NCI-H2171 (cell line): ENCODE data around the gene MGAM2.

Source experiments
- DNase-seq: peaks from one replicate; lab custom pipeline; 2025; lab: John Stamatoyannopoulos, UW

The MGAM2 gene

GRCh38 chr7:142120524-142120923, 9.0 kb downstream of the MGAM2 start:
- no peak for DNase-seq

GRCh38 chr7:142123184-142123583, 11.7 kb downstream of the MGAM2 start:
- DNase-seq, result no peak

- no peak for DNase-seq
Observed at GRCh38 chr7:142125256-142125955, 13.9 kb downstream of the MGAM2 start.

GRCh38 chr7:142130267-142130666, 18.7 kb downstream of the MGAM2 start:
- no peak for DNase-seq

- DNase-seq, result no peak
Observed at GRCh38 chr7:142131439-142132185, 20.1 kb downstream of the MGAM2 start.

GRCh38 chr7:142133731-142134148, 22.2 kb downstream of the MGAM2 start:
- DNase-seq, result no peak

GRCh38 chr7:142134909-142135308, 23.4 kb downstream of the MGAM2 start:
- no peak for DNase-seq

- DNase-seq, result no peak
Observed at GRCh38 chr7:142138996-142139395, 27.5 kb downstream of the MGAM2 start.

- DNase-seq, result no peak
Observed at GRCh38 chr7:142139597-142140400, 28.3 kb downstream of the MGAM2 start.

GRCh38 chr7:142140401-142140959, 29.0 kb downstream of the MGAM2 start:
- DNase-seq, result no peak

GRCh38 chr7:142142702-142143101, 31.2 kb downstream of the MGAM2 start:
- DNase-seq, result no peak

- no peak for DNase-seq
Observed at GRCh38 chr7:142146124-142146523, 34.6 kb downstream of the MGAM2 start.

GRCh38 chr7:142150356-142150755, 38.8 kb downstream of the MGAM2 start:
- no peak for DNase-seq

- no peak for DNase-seq
Observed at GRCh38 chr7:142150869-142151268, 39.4 kb downstream of the MGAM2 start.

GRCh38 chr7:142152076-142152475, 40.6 kb downstream of the MGAM2 start:
- no peak for DNase-seq

GRCh38 chr7:142153400-142153799, 41.9 kb downstream of the MGAM2 start:
- DNase-seq, result no peak

- DNase-seq, result no peak
Observed at GRCh38 chr7:142158736-142159496, 47.4 kb downstream of the MGAM2 start.

- DNase-seq, result no peak
Observed at GRCh38 chr7:142161921-142162320, 50.4 kb downstream of the MGAM2 start.

- DNase-seq, result no peak
Observed at GRCh38 chr7:142168746-142169145, 57.2 kb downstream of the MGAM2 start.

GRCh38 chr7:142172932-142173331, 61.4 kb downstream of the MGAM2 start:
- no peak for DNase-seq

- no peak for DNase-seq
Observed at GRCh38 chr7:142174441-142174840, 62.9 kb downstream of the MGAM2 start.

GRCh38 chr7:142175594-142175993, 64.1 kb downstream of the MGAM2 start:
- DNase-seq, result no peak
